NT2/D1 (cell line): Measurements from ENCODE around the gene LRIG2.

ENCODE experiments used
- SUZ12 ChIP-seq: IDR thresholded peaks from 2 replicates; pipeline ENCODE4 v1.6.1; 2011; ENCODE audit not compliant: insufficient read length, insufficient read depth; ENCODE audit errors: extremely low read depth
- YY1 ChIP-seq: IDR thresholded peaks from 2 replicates; pipeline ENCODE4 v1.6.1; 2011; ENCODE audit not compliant: insufficient read length, insufficient read depth
- ZNF274 ChIP-seq: IDR thresholded peaks from 2 replicates; pipeline ENCODE4 v1.6.1; 2011; ENCODE audit warnings: mild to moderate bottlenecking, low read depth, low read length

DNA sequence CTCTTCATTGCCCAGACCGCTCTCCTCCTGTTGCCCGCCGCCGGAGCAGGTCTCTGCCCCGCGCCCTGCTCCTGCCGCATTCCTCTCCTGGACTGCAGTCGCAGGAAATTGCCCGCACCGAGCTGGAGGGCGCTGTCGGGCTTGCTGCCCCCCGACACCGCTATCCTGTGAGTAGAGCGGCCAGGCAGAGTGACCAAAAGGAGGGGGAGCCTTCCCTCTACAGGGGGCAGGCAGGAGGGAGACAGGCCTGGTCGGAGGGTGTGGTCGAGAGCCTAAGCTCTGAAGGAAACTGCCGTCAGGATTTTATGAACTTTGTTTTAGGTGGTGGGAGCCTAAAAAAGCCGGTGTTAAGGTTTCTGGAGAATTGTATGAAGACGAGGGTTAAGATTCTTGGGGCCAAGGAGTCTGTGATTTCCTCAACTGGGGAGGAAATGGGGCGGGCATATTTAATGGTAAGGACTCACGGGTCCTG lies 517 bp downstream of the LRIG2 start:
- TF ChIP-seq ZNF274 (no peak), YY1 (no peak), SUZ12 (no peak)
